ENCODE data around the gene ZNF701.
A peak's percentile ranks its signal among the peaks of the same experiment; 100 is the strongest.
"Not testable (repeated sequence)": the region's sequence is repeated elsewhere in the genome, so short reads cannot be mapped to it uniquely, and the experiment has no call there.

Gene ZNF701

DNA sequence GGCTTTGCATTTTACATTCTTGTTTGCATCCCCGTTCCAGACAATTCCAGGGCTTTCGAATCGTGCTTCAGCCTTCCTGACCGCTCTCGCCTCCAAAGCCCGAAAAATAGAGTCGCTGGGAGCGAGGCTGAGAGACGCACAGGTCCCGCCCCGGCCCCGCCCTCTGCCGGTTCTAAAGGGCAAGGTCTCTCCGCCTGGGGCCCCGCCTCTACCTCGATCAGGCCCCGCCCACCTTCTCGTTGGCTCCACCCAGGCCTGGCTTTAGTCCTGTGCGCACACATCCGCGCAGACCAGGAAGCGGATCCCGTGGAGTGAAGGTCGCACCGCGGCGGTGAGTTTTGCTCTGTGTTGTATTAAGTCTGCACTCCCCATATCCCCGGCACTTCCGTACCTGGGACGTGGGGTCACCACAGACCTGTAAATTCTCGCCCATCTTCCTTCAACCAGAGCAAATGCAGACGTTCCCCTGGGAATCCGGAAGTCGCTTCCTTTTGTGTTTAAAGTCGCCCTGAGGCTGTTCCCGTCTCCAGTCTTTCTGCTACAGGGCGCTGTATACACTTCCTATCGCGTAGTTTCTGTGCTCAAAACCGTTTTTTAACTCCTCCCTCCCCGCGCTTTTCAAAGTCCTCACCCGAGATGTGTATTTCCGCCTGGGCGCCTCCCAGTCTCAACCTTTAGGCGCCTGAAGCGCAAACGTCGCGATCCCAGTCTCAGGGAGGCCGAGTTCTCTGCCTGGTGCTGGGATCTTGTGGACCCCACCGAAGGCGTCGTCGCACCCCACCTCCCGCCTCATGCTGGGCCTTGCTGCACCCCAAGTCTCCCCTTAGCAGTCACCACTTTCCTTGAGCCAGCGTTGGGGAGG, at the start of gene ZNF701:
TSS of gene ZNF701 (plus strand) at position 288 of the 862 bp plus-strand sequence. CDS start 3,861 bp downstream, outside the sequence.
- DNase-seq = peak; percentile 98

- DNase-seq = no peak
These were observed 47.5 kb upstream of the ZNF701 start for GRCh38 chr19:52522551-52522950.

DNA sequence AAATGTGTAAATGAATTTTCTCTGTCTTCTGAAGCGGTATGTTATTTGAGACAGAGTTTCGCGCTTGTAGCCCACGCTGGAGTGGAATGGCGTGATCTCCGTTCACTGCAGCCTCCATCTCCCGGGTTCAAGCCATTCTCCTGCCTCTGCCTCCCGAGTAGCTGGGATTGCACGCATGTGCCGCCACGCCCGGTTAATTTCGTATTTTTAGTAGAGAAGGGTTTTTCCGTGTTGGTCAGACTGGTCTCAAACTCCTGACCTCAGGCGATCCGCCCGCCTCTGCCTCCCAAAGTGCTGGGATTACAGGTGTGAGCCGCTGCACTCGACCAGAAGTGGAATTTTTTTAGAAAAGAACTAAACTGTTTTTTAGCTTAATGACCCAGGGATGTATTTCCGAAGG, 46.0 kb upstream of the ZNF701 start:
- DNase-seq = no peak

GRCh38 chr19:52527134-52527955, 42.7 kb upstream of the ZNF701 start, which contains the start of gene ZNF808:
ZNF808 (plus strand) TSS chr19:52527668; CDS start chr19:52543285, 15,617 bp downstream.
- peak; percentile 99 for DNase-seq

GRCh38 chr19:52527956-52528351, 42.1 kb upstream of the ZNF701 start:
- no peak for DNase-seq

DNA sequence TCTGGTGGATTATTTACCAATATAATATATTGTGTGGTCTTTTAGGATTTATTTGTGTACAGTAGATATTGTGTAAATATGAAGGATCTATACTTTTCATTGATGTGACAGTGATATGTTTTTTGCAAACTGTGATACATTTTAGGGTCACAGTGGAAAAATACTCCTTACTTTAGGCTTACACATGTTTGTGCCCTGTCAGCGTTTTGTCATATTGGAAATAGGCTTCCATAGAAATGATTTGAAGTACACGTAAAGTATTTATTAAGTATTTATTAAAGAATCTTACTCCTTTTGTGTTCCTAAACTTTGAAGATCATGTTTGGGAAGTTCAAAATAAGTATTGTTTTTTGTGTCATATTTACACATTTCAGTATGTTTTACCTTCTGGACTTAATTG, 37.6 kb upstream of the ZNF701 start:
- DNase-seq = no peak

DNA sequence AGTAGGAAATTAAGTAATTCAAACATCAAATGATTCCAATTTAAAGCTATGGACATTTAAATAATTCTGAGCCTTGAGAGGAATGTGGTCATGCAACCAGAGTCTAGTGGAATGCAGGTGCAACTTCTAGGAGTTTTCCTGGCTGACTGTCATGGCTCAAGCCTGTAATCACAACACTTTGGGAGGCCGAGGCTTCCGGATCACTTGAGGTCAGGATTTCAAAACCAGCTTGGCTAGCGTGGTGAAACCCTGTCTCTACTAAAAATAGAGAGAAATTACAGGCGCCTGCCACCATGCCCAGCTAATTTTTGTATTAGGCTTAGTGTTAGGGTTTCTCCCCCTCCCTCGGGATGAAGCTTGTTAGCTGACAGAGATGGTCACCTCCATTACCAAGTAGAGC, 36.2 kb upstream of the ZNF701 start:
- no peak for DNase-seq

DNA sequence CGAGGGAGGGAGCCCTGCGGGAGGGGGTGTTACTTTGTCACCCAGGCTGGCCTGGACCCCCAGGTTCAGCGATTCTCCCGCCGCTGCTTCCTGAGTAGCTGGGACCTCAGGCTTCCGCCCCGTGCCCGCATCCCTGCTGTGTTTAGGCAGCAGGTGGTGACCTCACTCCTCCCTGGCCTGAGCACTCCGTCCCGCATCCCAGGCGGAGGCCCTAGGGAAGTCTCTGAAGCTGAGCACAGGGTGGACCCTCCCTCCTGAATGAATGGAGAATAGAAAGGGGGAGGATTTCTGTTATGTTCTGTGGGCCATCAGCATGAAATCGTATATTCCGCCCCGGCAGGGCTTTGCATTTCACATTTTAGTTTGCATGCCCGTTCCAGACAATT, 34.7 kb upstream of the ZNF701 start:
- DNase-seq = not testable (repeated sequence)

DNA sequence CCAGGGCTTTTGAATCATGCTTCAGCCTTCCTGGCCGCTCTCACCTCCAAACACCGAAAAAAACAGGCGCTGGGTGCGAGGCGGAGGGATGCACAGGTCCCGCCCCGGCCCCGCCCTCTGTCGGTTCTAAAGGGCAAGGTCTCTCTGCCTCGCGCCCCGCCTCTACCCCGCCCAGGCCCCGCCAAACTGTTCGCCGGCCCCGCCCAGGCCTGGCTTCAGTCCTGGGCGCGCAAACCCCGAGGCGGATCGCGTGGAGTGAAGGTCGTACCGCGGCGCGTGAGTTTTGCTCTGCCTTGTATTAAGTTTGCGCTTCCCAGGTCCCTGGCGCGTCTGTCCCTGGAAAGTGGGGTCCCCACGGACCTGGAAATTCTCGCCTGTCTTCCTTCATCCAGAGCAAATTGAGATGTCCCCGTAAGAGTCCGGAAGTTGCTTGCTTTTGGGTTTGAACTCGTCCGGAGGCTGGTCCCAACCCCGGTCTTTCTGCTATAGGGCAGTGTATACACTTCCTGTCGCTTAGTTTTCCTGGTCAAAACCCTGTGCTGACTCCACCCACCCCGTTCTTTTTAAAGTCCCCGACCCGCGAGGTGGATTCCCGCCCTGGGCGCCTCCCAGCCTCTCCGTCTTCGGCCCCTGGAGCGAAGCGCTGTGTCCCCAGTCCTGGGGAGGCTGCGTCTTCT, 34.2 kb upstream of the ZNF701 start:
- DNase-seq = peak; percentile 97

GRCh38 chr19:52536448-52536800, 33.7 kb upstream of the ZNF701 start:
- peak; percentile 76 for DNase-seq

DNA sequence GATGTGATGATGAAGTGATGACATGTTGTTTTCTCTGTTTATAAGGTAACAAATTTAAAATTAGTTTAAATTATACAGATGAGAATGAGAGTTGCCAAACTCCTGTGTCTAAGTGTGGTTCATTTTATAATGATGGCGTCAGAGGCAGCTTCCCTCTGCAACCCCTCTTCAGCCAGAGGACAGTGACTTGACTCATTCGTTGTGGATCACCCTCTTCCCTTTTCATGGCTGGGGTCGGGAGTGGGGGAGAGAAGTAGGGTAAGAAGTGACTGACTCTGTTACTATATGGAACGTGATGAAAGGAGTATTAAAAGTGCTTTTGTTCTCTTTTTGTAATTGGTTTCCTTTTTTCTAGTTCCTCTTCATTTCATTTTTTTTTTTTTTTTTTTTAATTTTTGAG, 31.3 kb upstream of the ZNF701 start:
- DNase-seq = not testable (repeated sequence)

DNA sequence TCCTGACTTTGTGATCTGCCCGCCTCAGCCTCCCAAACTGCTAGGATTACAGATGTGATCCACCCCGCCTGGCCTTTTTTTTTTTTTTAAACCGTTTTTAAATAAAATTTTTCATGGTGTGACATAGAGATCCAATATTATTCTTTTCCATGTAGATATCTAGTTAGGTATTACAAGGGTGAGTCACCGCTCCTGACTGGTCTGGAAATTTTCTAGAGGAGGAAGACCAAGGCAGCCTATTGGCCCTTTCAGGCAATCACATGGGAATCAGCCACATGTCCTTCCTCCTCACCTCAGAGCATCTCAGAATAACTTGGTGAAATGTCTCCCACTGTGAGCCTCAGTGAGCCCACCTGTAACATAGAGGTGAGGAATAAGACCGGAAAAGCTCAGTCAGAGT, 28.9 kb upstream of the ZNF701 start:
- not testable (repeated sequence) for DNase-seq

GRCh38 chr19:52541608-52542007, 28.5 kb upstream of the ZNF701 start:
- no peak for DNase-seq

DNA sequence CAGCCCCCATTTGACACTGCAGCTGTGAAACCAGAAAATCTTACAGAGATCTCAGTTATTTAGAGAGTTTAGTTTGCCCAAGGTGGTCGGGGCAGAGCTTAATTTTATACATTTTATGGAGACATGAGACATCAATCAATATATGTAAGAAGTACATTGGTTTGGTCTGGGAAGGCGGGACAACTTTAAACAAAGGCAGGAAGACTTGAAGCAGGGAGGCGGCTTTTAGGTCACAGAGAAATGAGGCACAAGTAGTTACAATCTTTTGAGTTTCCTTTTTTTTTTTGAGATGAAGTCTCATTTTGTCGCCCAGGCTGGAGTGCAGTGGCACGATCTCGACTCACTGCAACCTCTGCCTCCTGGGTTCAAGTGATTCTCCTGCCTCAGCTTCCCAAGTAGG, 27.5 kb upstream of the ZNF701 start:
- not testable (repeated sequence) for DNase-seq

DNA sequence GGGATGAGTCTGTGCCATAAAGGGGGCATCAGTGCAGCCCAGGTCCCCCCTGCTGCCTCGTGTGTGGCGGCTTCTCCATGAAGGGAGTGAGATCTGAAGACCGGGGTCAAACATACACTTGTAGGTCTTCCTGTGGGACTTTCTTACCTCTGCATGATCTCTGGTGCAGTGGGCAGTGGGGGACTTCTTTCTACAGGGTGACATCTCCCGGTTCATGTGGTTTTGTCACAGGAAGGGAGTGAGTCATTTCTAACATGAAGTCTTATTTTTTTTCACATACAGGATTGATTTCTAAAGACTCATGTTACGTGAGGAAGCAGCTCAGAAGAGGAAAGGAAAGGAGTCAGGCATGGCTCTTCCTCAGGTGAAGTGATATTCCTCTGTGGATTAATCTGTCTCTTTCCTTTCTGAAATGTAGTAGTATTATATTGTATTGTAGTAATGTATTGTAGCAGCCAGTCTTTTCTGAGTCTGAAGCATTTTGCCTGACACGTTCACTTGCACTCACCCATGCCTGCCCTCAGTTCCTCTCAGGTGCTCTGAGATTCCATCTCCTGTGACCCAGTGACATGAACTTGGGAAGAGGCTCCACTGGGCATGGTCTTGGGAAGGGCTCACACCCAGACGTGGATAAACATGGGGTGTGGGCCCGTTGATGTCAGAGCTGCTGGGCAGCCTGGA, 27.0 kb upstream of the ZNF701 start:
- DNase-seq = peak; percentile 64

- no peak for DNase-seq
These were observed 15.7 kb upstream of the ZNF701 start for GRCh38 chr19:52554216-52554971.

DNA sequence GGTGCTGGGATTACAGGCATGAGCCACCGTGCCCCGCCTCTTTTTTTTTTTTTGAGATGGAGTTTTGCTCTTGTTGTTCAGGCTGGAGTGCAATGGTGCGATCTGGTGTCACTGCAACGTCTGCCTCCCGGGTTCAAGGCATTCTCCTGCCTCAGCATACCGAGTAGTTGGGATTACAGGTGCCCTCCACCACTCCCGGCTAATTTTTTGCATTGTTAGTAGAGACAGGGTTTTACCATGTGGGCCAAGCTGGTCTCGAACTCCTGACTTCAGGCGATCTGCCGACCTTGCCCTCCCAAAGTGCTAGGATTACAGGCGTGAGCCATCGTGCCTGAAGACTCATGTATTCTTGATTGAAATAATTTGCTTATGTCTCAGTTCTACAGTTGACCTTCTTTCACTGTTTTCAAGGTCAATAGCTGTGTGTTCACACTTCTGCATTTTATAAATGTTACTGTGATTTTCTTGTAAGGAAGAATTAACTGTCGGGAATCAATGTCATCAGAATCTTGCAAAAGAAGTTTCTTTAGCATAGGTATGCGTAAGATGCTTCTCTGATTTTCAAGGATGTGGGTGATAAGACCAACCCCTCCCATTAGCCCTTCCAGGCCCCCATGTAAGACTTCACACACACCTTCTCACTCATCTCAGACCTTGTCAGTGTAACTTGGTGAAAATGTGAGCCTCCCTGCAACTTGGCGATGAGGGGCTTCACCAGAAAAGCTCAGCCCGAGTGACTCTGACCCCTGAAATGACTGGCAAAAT, 12.7 kb upstream of the ZNF701 start:
- DNase-seq = no peak

- DNase-seq = not testable (repeated sequence)
These were observed 11.2 kb upstream of the ZNF701 start for GRCh38 chr19:52558732-52559445.

- not testable (repeated sequence) for DNase-seq
These were observed 8.5 kb upstream of the ZNF701 start for GRCh38 chr19:52561611-52562010.

GRCh38 chr19:52566121-52566520, 4.0 kb upstream of the ZNF701 start:
- DNase-seq = no peak
